Measurements from ENCODE around the gene PLEKHG4B. TPM values are rescaled to one million over a fixed set of nuclear protein-coding genes. Genes with fewer than 3 reads are reported as not detected.

Gene PLEKHG4B
- total and polyA plus RNA-seq, 2 donors from 2014 or later = 0.13 to 0.37 TPM

DNA sequence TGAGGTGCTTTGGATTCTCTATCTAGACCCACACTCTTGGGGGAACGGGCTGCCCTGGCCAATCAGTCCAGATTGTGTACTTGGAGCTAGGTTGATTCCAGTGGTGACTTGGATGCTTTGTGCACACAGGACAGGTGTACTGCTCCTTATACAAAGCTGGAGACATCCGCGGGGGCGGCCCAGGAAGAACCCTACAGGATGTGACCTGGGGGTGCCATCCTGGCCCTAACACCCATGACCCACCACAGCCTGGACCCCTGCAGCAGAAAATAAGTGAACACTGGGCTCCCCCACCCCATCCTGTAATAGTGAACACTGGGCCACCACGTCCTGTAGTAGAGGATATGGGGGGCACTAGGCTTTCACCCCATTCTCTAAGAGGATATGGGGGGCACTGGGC, 12.1 kb upstream of the PLEKHG4B start:
- H3K27me3 ChIP-seq (ENCODE audit: control insufficient read depth, insufficient read depth, low read length) = no peaks in the 10 kb centered on the region
- DNase-seq (peak in 1 of 5 donors; percentile 57), FAIRE-seq (no peak)
- intact Hi-C loops (cut with DNase I) = no loop called here
- no peak overlapping the region for H3K27ac ChIP-seq (ENCODE audit: low read depth in 2 of 2, low read length in 2 of 2)
- H3K36me3 ChIP-seq (ENCODE audit: control insufficient read depth in 2 of 3, insufficient read depth in 3 of 3, low read length in 3 of 3) = no peaks in the 10 kb centered on the region
- no peaks in the 10 kb centered on the region for H3K4me1 ChIP-seq (ENCODE audit: control insufficient read depth in 2 of 3, insufficient read depth in 2 of 3, low read depth in 1 of 3, low read length in 3 of 3)
- H3K4me3 ChIP-seq (ENCODE audit: low read length in 3 of 3) = no peak overlapping the region
- no peaks in the 10 kb centered on the region for H3K9me3 ChIP-seq (ENCODE audit: control insufficient read depth in 2 of 3, insufficient read depth in 1 of 3, low read length in 3 of 3)
- no peak overlapping the region for H3K9ac ChIP-seq (ENCODE audit: low read length in 3 of 3)
- TF ChIP-seq, protein P1, sequence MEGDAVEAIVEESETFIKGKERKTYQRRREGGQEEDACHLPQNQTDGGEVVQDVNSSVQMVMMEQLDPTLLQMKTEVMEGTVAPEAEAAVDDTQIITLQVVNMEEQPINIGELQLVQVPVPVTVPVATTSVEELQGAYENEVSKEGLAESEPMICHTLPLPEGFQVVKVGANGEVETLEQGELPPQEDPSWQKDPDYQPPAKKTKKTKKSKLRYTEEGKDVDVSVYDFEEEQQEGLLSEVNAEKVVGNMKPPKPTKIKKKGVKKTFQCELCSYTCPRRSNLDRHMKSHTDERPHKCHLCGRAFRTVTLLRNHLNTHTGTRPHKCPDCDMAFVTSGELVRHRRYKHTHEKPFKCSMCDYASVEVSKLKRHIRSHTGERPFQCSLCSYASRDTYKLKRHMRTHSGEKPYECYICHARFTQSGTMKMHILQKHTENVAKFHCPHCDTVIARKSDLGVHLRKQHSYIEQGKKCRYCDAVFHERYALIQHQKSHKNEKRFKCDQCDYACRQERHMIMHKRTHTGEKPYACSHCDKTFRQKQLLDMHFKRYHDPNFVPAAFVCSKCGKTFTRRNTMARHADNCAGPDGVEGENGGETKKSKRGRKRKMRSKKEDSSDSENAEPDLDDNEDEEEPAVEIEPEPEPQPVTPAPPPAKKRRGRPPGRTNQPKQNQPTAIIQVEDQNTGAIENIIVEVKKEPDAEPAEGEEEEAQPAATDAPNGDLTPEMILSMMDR (IDR thresholded peaks at IDR 0.05; ENCODE audit: borderline replicate concordance, extremely low read depth, insufficient read depth) = no peak

DNA sequence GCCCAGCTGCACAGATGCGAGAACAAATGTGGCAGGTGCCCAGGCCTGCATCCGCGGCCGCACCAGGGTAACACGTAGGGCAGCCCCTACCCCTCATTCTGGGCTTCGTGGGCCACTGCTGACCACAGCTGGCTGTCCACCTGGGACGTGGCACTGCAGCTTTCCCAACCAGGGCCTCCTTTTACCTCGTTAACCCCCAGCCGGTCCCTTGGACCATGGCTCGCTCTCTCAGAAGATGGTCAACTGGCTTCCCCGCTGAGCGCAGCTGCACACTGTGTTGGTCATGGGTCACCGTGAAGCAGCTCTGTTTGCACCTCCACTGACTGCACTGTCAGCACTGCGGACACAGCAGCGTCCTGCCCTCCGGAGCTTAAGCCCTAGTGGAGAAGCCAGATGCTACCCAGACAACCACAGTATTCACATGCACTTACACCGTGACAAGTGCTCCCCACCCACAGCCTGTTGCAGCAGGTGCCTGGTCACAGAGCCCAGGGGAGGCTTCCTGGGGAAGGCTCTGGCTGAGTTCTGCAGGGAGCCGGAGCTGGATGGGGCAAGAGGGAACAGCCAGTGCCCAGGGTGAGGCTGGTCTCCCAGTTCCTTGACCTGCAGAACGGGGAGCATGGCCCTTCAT, 10.5 kb upstream of the PLEKHG4B start:
- H3K4me3 ChIP-seq (ENCODE audit: low read length in 3 of 3) = no peak overlapping the region
- H3K4me1 ChIP-seq (ENCODE audit: control insufficient read depth in 2 of 3, insufficient read depth in 2 of 3, low read depth in 1 of 3, low read length in 3 of 3) = no peaks in the 10 kb centered on the region
- no peak overlapping the region for H3K27ac ChIP-seq (ENCODE audit: low read depth in 2 of 2, low read length in 2 of 2)
- H3K36me3 ChIP-seq (ENCODE audit: control insufficient read depth in 2 of 3, insufficient read depth in 3 of 3, low read length in 3 of 3) = no peaks in the 10 kb centered on the region
- H3K9me3 ChIP-seq (ENCODE audit: control insufficient read depth in 2 of 3, insufficient read depth in 1 of 3, low read length in 3 of 3) = no peaks in the 10 kb centered on the region
- no peak overlapping the region for H3K9ac ChIP-seq (ENCODE audit: low read length in 3 of 3)
- intact Hi-C loops (cut with DNase I) = no loop called here
- H3K27me3 ChIP-seq (ENCODE audit: control insufficient read depth, insufficient read depth, low read length) = no peaks in the 10 kb centered on the region
- TF ChIP-seq, protein P1 (IDR thresholded peaks at IDR 0.05; ENCODE audit: borderline replicate concordance, extremely low read depth, insufficient read depth) = no peak
- FAIRE-seq (no peak), DNase-seq (peak in 1 of 5 donors; percentile 35)

DNA sequence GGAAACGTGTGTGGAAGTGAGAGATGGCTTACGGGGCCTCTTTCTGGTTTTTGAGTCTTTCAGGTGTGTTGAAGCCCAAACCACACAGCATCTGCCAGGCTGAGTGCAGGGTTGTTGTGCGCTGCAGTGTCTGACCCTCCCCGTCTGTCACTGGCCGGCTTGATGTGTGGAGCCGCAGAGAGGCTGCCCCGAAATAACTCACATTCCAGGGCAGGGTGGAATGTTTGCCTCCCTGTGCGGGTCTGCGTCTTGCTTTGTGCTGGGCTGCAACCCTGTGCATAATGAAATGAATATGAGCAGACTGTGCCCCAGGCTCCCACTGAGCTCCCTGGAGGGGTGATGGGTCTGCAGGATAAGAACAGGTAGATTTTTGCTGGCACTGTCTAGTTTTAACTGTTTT, 9.9 kb upstream of the PLEKHG4B start:
- FAIRE-seq (no peak), DNase-seq (peak; percentile 35 to 77 (median 61))
- H3K9ac ChIP-seq (ENCODE audit: low read length in 3 of 3) = no peak overlapping the region
- no peak overlapping the region for H3K4me3 ChIP-seq (ENCODE audit: low read length in 3 of 3)
- H3K36me3 ChIP-seq (ENCODE audit: control insufficient read depth in 2 of 3, insufficient read depth in 3 of 3, low read length in 3 of 3) = no peaks in the 10 kb centered on the region
- H3K9me3 ChIP-seq (ENCODE audit: control insufficient read depth in 2 of 3, insufficient read depth in 1 of 3, low read length in 3 of 3) = no peaks in the 10 kb centered on the region
- no peak overlapping the region for H3K27ac ChIP-seq (ENCODE audit: low read depth in 2 of 2, low read length in 2 of 2)
- H3K27me3 ChIP-seq (ENCODE audit: control insufficient read depth, insufficient read depth, low read length) = no peaks in the 10 kb centered on the region
- intact Hi-C loops (cut with DNase I) = no loop called here
- TF ChIP-seq, protein P1 (IDR thresholded peaks at IDR 0.05; ENCODE audit: borderline replicate concordance, extremely low read depth, insufficient read depth) = no peak
- H3K4me1 ChIP-seq (ENCODE audit: control insufficient read depth in 2 of 3, insufficient read depth in 2 of 3, low read depth in 1 of 3, low read length in 3 of 3) = no peaks in the 10 kb centered on the region

DNA sequence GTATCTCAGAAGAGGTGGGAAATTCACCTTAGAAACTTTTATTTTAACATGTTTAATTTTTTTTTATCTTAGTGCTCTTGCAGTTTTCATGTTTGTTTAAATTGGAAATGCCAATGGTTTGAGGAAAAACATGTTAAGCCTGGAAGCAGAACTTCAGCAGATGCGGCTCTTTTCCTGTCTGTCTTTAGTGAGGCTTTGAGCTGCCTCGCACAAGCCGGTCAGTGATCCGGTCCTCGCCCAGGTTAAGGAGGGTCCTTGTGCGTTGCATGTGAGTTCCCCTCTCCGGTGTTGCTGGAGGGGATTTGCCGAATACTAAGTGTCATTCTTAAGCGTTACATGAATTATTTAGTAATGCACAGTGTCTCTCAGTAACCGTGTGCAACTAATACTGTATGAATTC, 9.4 kb upstream of the PLEKHG4B start:
- intact Hi-C loops (cut with DNase I) = no loop called here
- H3K36me3 ChIP-seq (ENCODE audit: control insufficient read depth in 2 of 3, insufficient read depth in 3 of 3, low read length in 3 of 3) = no peaks in the 10 kb centered on the region
- H3K27me3 ChIP-seq (ENCODE audit: control insufficient read depth, insufficient read depth, low read length) = no peaks in the 10 kb centered on the region
- H3K9me3 ChIP-seq (ENCODE audit: control insufficient read depth in 2 of 3, insufficient read depth in 1 of 3, low read length in 3 of 3) = no peaks in the 10 kb centered on the region
- no peak overlapping the region for H3K4me3 ChIP-seq (ENCODE audit: low read length in 3 of 3)
- H3K27ac ChIP-seq (ENCODE audit: low read depth in 2 of 2, low read length in 2 of 2) = no peak overlapping the region
- TF ChIP-seq, protein P1 (IDR thresholded peaks at IDR 0.05; ENCODE audit: borderline replicate concordance, extremely low read depth, insufficient read depth) = no peak
- FAIRE-seq (no peak), DNase-seq (no peak)
- H3K9ac ChIP-seq (ENCODE audit: low read length in 3 of 3) = no peak overlapping the region
- no peaks in the 10 kb centered on the region for H3K4me1 ChIP-seq (ENCODE audit: control insufficient read depth in 2 of 3, insufficient read depth in 2 of 3, low read depth in 1 of 3, low read length in 3 of 3)
